ENCODE results near the gene C10orf95. TPM values are rescaled to one million over a fixed set of nuclear protein-coding genes. Genes with fewer than 3 reads are reported as not detected.
A peak's percentile ranks its signal among the peaks of the same experiment; 100 is the strongest.

C10orf95 gene
- total RNA-seq, 1 donor from 2014 or later, result 2.9 TPM

DNA sequence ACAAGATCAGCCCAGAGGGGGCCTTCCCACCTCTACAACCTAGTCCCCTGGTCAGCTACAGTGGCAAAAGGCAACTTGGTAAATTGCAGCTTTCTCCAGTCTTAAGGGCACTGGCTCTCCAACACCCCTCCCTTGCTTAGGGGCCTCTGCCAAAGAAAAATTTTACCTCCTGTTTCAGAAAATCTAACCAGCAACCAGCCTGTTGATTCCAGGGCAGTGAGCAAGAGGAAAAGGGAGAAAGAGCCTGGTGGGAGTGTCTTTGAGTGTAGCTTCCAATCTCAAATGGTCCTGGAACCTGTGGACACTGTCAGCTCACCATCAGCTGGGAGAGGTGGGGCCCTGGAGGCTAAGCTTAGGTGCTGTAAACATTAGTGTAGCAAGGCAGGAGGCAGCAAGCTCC lies 28.3 kb upstream of the C10orf95 start:
- Histone ChIP-seq H3K27me3 (ENCODE audit: control insufficient read depth, insufficient read depth, low read length) (no peaks in the 10 kb centered on the region), H3K36me3 (ENCODE audit: control insufficient read depth, insufficient read depth, low read length) (peaks cover 25% of the 10 kb centered on the region), H3K4me3 (ENCODE audit: low read depth, low read length) (no peak overlapping the region)
- DNase-seq (ENCODE audit: low read depth), result no peak
- TF ChIP-seq, protein P1, sequence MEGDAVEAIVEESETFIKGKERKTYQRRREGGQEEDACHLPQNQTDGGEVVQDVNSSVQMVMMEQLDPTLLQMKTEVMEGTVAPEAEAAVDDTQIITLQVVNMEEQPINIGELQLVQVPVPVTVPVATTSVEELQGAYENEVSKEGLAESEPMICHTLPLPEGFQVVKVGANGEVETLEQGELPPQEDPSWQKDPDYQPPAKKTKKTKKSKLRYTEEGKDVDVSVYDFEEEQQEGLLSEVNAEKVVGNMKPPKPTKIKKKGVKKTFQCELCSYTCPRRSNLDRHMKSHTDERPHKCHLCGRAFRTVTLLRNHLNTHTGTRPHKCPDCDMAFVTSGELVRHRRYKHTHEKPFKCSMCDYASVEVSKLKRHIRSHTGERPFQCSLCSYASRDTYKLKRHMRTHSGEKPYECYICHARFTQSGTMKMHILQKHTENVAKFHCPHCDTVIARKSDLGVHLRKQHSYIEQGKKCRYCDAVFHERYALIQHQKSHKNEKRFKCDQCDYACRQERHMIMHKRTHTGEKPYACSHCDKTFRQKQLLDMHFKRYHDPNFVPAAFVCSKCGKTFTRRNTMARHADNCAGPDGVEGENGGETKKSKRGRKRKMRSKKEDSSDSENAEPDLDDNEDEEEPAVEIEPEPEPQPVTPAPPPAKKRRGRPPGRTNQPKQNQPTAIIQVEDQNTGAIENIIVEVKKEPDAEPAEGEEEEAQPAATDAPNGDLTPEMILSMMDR (IDR thresholded peaks at IDR 0.05; ENCODE audit: insufficient read depth, low read length, severe bottlenecking), result no peak
- no peak for FAIRE-seq

DNA sequence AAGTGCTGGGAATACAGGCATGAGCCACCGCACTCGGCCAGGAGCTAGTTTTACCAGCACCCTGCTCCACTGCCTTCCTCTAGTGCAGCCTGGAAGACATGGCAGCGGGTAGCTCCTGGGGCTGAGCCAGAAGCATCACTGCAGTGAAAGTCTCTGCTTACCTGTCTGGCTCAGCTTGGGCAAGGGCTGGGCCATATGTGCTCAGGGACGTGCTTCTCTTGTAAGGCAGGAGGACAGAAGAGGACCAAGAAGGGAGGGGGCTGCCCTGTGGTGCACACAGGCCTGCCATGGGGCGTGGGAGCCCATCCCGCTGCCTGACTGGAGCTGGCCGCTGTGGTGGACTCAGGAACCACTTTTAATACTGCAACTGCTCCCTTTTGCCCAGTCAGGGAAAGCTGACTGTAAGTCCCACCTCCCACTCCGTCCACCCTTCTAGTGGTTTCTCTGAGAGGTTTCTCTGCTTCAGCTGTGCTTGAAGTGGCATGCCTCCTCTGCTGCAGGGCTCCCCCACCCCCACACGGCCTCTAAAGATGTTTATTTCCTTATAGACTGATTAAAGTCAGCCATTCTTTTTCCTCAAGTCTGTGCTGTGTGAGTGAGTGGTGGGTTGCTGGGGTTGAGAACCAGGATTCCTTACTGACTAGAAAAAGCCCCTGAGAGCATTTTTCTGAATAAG lies 25.3 kb upstream of the C10orf95 start:
- Histone ChIP-seq H3K36me3 (ENCODE audit: control insufficient read depth, insufficient read depth, low read length) (peaks cover 9% of the 10 kb centered on the region), H3K4me3 (ENCODE audit: low read depth, low read length) (no peak overlapping the region), H3K27me3 (ENCODE audit: control insufficient read depth, insufficient read depth, low read length) (no peaks in the 10 kb centered on the region)
- TF ChIP-seq, protein P1 (IDR thresholded peaks at IDR 0.05; ENCODE audit: insufficient read depth, low read length, severe bottlenecking), result no peak
- DNase-seq (ENCODE audit: low read depth) (no peak), FAIRE-seq (no peak)

DNA sequence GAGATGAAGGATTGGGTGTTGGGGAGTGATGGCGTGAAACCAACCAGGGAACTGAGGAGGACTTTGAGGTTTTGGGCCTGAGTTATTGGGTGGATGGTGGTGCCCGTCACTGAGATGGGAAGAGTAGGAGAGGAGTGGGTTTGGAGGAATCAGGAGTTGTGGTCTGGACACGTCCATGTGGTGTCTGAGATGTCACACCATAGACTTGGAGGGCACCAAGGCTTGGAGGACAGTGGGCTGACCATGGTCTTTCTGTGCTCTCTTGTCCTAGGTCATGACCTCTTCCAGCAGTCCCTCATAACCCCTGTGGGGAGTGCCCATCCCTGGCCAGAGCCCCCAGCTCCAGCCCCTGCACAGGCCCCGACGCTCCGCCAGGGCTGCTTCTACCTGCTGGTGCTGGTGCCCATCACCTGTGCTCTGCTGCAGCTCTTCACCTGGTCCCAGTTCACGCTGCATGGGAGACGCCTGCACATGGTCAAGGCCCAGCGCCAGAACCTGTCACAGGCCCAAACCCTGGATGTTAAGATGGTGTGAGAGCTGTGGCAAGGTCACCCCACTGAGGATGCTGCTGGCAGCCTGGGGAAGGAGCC lies 24.2 kb upstream of the C10orf95 start:
- no peak overlapping the region for H3K4me3 ChIP-seq (ENCODE audit: low read depth, low read length)
- peaks cover 5% of the 10 kb centered on the region for H3K36me3 ChIP-seq (ENCODE audit: control insufficient read depth, insufficient read depth, low read length)
- no peaks in the 10 kb centered on the region for H3K27me3 ChIP-seq (ENCODE audit: control insufficient read depth, insufficient read depth, low read length)
- no peak for DNase-seq (ENCODE audit: low read depth)
- FAIRE-seq, result peak; percentile 76
- TF ChIP-seq, protein P1 (IDR thresholded peaks at IDR 0.05; ENCODE audit: insufficient read depth, low read length, severe bottlenecking), result no peak

DNA sequence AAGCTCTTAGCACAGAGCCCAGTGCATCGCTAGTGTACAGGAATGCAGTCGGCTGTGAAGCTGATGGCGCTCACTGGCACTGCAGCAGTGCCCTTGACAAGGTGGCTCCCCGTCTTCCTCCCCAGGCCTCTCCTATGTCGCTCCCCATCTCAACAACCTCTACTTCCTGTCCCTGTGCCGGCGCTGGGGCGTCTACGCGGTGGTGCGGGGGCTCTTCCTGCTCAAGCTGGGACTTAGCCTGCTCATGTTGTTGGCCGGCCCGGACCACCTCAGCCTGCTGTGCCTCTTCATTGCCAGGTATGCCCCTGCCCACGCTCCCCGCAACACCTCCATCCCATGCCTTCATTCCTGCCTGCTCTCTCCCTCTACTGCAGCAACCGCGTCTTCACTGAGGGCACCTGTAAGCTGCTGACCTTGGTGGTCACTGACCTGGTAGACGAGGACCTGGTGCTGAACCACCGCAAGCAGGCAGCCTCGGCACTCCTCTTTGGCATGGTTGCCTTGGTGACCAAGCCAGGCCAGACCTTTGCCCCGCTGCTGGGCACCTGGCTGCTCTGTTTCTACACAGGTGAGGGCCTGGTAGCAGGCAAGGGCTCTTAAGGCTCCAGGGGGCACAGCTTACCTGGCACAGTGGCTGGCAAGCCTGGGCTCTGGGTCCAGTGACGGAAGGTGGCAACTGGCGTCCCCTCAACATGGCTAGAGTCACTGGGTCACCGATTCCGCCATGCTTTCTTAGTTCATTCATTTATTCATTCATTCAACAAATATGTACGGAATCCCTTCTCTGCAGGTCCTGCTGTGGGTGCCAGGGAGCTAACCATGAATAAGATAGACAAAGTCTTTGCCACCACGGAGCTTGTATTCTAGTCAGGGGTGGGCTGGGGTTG lies 22.3 kb upstream of the C10orf95 start:
- TF ChIP-seq, protein P1 (IDR thresholded peaks at IDR 0.05; ENCODE audit: insufficient read depth, low read length, severe bottlenecking), result no peak
- FAIRE-seq (no peak), DNase-seq (ENCODE audit: low read depth) (no peak)
- no peak overlapping the region for H3K4me3 ChIP-seq (ENCODE audit: low read depth, low read length)
- peaks cover 1% of the 10 kb centered on the region for H3K36me3 ChIP-seq (ENCODE audit: control insufficient read depth, insufficient read depth, low read length)
- H3K27me3 ChIP-seq (ENCODE audit: control insufficient read depth, insufficient read depth, low read length), result no peaks in the 10 kb centered on the region

DNA sequence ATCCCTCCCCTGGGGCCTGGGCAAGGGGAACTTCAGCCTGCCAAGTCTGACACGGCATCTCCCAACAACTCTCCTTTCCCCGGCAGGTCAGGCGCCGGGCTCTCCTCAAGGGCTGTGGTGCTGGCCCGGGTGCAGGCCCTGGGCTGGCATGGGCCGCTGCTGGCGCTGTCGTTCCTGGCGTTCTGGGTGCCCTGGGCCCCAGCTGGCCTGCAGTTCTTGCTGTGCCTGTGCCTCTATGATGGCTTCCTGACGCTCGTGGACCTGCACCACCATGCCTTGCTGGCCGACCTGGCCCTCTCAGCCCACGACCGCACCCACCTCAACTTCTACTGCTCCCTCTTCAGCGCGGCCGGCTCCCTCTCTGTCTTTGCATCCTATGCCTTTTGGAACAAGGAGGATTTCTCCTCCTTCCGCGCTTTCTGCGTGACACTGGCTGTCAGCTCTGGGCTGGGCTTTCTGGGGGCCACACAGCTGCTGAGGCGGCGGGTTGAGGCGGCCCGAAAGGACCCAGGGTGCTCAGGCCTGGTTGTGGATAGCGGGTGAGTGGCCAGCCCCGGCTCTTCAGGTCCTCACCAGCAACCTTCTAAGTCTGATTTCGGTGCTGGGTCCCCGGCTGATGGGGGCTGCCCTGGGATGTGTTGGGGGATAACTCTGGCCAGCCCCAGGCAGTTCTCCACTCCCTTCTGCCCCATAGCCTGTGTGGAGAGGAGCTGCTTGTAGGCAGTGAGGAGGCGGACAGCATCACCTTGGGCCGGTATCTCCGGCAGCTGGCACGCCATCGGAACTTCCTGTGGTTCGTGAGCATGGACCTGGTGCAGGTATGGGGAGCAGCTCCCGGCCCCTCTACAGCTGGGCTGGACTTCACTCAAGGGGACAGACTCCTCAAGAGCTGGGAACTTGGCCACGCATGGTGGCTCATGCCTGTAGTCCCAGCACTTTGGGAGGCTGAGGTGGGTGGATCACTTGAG lies 19.5 kb upstream of the C10orf95 start:
- H3K36me3 ChIP-seq (ENCODE audit: control insufficient read depth, insufficient read depth, low read length), result no peaks in the 10 kb centered on the region
- TF ChIP-seq, protein P1 (IDR thresholded peaks at IDR 0.05; ENCODE audit: insufficient read depth, low read length, severe bottlenecking), result no peak
- no peak for FAIRE-seq
- DNase-seq (ENCODE audit: low read depth), result no peak
- H3K27me3 ChIP-seq (ENCODE audit: control insufficient read depth, insufficient read depth, low read length), result no peaks in the 10 kb centered on the region
- no peak overlapping the region for H3K4me3 ChIP-seq (ENCODE audit: low read depth, low read length)
